HG03469 (cell line): ENCODE data around the gene HNRNPH1.
A peak's percentile ranks its signal among the peaks of the same experiment; 100 is the strongest.
"Not testable (repeated sequence)": the region's sequence is repeated elsewhere in the genome, so short reads cannot be mapped to it uniquely, and the experiment has no call there.

Source experiments
- ATAC-seq: cut with Tn5 transposase; IDR thresholded peaks from one replicate; pipeline ENCODE4 v1.9.1; 2021; ENCODE audit warnings: mild to moderate bottlenecking, moderate library complexity, moderate number of reproducible peaks; ENCODE audit not compliant: unreplicated experiment

The HNRNPH1 gene

GRCh38 chr5:179623003-179623905 lies at the start of gene HNRNPH1:
Gene HNRNPH1, minus strand, starts transcription at chr5:179623671. Its CDS starts 538 bp downstream, at chr5:179623133.
- peak; percentile 56 for ATAC-seq

- no peak for ATAC-seq
Measured at GRCh38 chr5:179668391-179668790, 44.9 kb upstream of the HNRNPH1 start.

GRCh38 chr5:179661647-179662046 lies 38.2 kb upstream of the HNRNPH1 start:
- ATAC-seq = not testable (repeated sequence)

- ATAC-seq = not testable (repeated sequence)
Measured at GRCh38 chr5:179658179-179658856, 34.8 kb upstream of the HNRNPH1 start.

- ATAC-seq = not testable (repeated sequence)
Measured at GRCh38 chr5:179657302-179658178, 34.1 kb upstream of the HNRNPH1 start.

- ATAC-seq = not testable (repeated sequence)
Measured at GRCh38 chr5:179653135-179653534, 29.7 kb upstream of the HNRNPH1 start.

GRCh38 chr5:179650245-179650644 lies 26.8 kb upstream of the HNRNPH1 start:
- ATAC-seq = not testable (repeated sequence)

- ATAC-seq = not testable (repeated sequence)
Measured at GRCh38 chr5:179649166-179649703, 25.8 kb upstream of the HNRNPH1 start.

GRCh38 chr5:179648410-179648809 lies 24.9 kb upstream of the HNRNPH1 start:
- ATAC-seq = no peak

- not testable (repeated sequence) for ATAC-seq
Measured at GRCh38 chr5:179644766-179645165, 21.3 kb upstream of the HNRNPH1 start.

GRCh38 chr5:179643141-179643920 lies 19.9 kb upstream of the HNRNPH1 start:
- ATAC-seq = not testable (repeated sequence)

GRCh38 chr5:179642626-179643025 lies 19.2 kb upstream of the HNRNPH1 start:
- not testable (repeated sequence) for ATAC-seq

- not testable (repeated sequence) for ATAC-seq
Measured at GRCh38 chr5:179641745-179642144, 18.3 kb upstream of the HNRNPH1 start.

GRCh38 chr5:179639296-179639695 lies 15.8 kb upstream of the HNRNPH1 start:
- ATAC-seq = not testable (repeated sequence)

- ATAC-seq = peak; percentile 82
Measured at GRCh38 chr5:179634370-179635172, 11.1 kb upstream of the HNRNPH1 start.

- peak; percentile 20 for ATAC-seq
Measured at GRCh38 chr5:179633501-179634369, 10.3 kb upstream of the HNRNPH1 start.

GRCh38 chr5:179624841-179625271 lies 1.4 kb upstream of the HNRNPH1 start:
- no peak for ATAC-seq
